IMR-90 (cell line): ENCODE measurements around the gene CRIM1. TPM values are rescaled to one million over a fixed set of nuclear protein-coding genes. Genes with fewer than 3 reads are reported as not detected.
A peak's percentile ranks its signal among the peaks of the same experiment; 100 is the strongest.

Source experiments
- ATAC-seq: fragments of 200-7000 bp; cut with Tn5 transposase; 2 replicates; pipeline ENCODE4 v1.9.1; 2020; ENCODE audit warnings: low read depth, mild to moderate bottlenecking, moderate library complexity
- BruUV-seq: library from RNA; stranded (reverse); fragments of 400-500 nt; replicated peaks from 2 replicates; lab custom pipeline; 2021; lab: Mats Ljungman, UMichigan
- CTCF ChIA-PET: fragments of 300-600 bp; formaldehyde crosslinking; extraction: SDS; loops from one replicate; lab custom pipeline; 2021; ENCODE audit warnings: antibody characterized with exemption; lab: Yijun Ruan, JAX
- POLR2A ChIA-PET: fragments of 300-600 bp; sonication (Branson Sonifier 250); formaldehyde crosslinking; loops from one replicate; lab custom pipeline; 2022; ENCODE audit warnings: antibody characterized with exemption; ENCODE audit not compliant: unreplicated experiment; lab: Charles Lee
- DNase-seq: peaks from one replicate; pipeline ENCODE4 v3.0.0; 2013
- H2AFZ ChIP-seq: replicated peaks from 2 replicates; pipeline ENCODE3; 2013; ENCODE audit warnings: low read length, mild to moderate bottlenecking; ENCODE audit not compliant: poor library complexity
- H2AK5ac ChIP-seq: 2 replicates; pipeline ENCODE4 v1.6.1; 2013; ENCODE audit warnings: low read depth, low read length, inconsistent platforms
- H2AK9ac ChIP-seq: replicated peaks from 2 replicates; pipeline ENCODE3; 2013; ENCODE audit warnings: mild to moderate bottlenecking, low read depth, low read length, moderate library complexity; ENCODE audit not compliant: poor library complexity
- H2BK120ac ChIP-seq: 2 replicates; pipeline ENCODE4 v1.6.1; 2013; ENCODE audit warnings: low read depth, low read length, inconsistent platforms
- H2BK15ac ChIP-seq: 3 replicates; pipeline ENCODE4 v1.6.1; 2013; ENCODE audit warnings: low read depth, low read length, inconsistent platforms
- H2BK20ac ChIP-seq: 2 replicates; pipeline ENCODE4 v1.6.1; 2013; ENCODE audit warnings: low read depth, mild to moderate bottlenecking, inconsistent platforms, low read length, moderate library complexity
- H2BK5ac ChIP-seq: 2 replicates; pipeline ENCODE4 v1.6.1; 2013; ENCODE audit warnings: mild to moderate bottlenecking, low read depth, low read length, inconsistent platforms; ENCODE audit not compliant: poor library complexity, severe bottlenecking
- H3K14ac ChIP-seq: replicated peaks from 2 replicates; pipeline ENCODE4 v1.6.1; 2013; ENCODE audit warnings: low read depth, low read length, inconsistent platforms
- H3K18ac ChIP-seq: 2 replicates; pipeline ENCODE4 v1.6.1; 2013; ENCODE audit warnings: low read depth, low read length, control low read depth
- H3K23ac ChIP-seq: 2 replicates; pipeline ENCODE4 v1.6.1; 2013; ENCODE audit warnings: low read depth, low read length, inconsistent platforms
- H3K27ac ChIP-seq: 2 replicates; pipeline ENCODE4 v1.5.1; 2013; ENCODE audit warnings: mild to moderate bottlenecking, control low read depth, low read length; ENCODE audit not compliant: insufficient read depth
- H3K27me3 ChIP-seq: 2 replicates; pipeline ENCODE4 v1.6.1; 2013; ENCODE audit warnings: low read length; ENCODE audit not compliant: control insufficient read depth, insufficient read depth
- H3K36me3 ChIP-seq: 2 replicates; pipeline ENCODE4 v1.6.1; 2013; ENCODE audit warnings: low read length, mixed read lengths; ENCODE audit not compliant: control insufficient read depth, insufficient read depth
- H3K4ac ChIP-seq: 2 replicates; pipeline ENCODE4 v1.6.1; 2013; ENCODE audit warnings: low read depth, low read length, inconsistent platforms
- H3K4me1 ChIP-seq: 2 replicates; pipeline ENCODE4 v1.6.1; 2013; ENCODE audit warnings: low read length, mixed read lengths; ENCODE audit not compliant: control insufficient read depth, insufficient read depth
- H3K4me2 ChIP-seq: 2 replicates; pipeline ENCODE4 v1.6.1; 2013; ENCODE audit warnings: low read depth, mild to moderate bottlenecking, control low read depth, low read length, moderate library complexity
- H3K4me3 ChIP-seq: 2 replicates; pipeline ENCODE4 v1.5.1; 2013; ENCODE audit warnings: low read depth, mild to moderate bottlenecking, control low read depth, low read length, moderate library complexity; ENCODE audit not compliant: insufficient read depth
- H3K56ac ChIP-seq: 2 replicates; pipeline ENCODE4 v1.6.1; 2013; ENCODE audit warnings: low read length, inconsistent platforms; ENCODE audit not compliant: insufficient read depth; ENCODE audit errors: extremely low read depth
- H3K79me1 ChIP-seq, 2 experiments: 2 replicates each; pipeline ENCODE4 v1.6.1; 2013; ENCODE audit warnings: low read length in 2 of 2, inconsistent platforms in 1 of 2, low read depth in 1 of 2
- H3K9ac ChIP-seq: 2 replicates; pipeline ENCODE4 v1.6.1; 2013; ENCODE audit warnings: low read depth, low read length, control low read depth
- H3K9me1 ChIP-seq: 2 replicates; pipeline ENCODE4 v1.6.1; 2013; ENCODE audit warnings: low read length, inconsistent platforms; ENCODE audit not compliant: insufficient read depth
- H3K9me3 ChIP-seq: 2 replicates; pipeline ENCODE4 v1.6.1; 2013; ENCODE audit warnings: low read length; ENCODE audit not compliant: control insufficient read depth, insufficient read depth
- H4K20me1 ChIP-seq: 2 replicates; pipeline ENCODE4 v1.6.1; 2013; ENCODE audit warnings: low read length, inconsistent platforms; ENCODE audit not compliant: insufficient read depth
- H4K5ac ChIP-seq: 2 replicates; pipeline ENCODE4 v1.6.1; 2013; ENCODE audit warnings: mild to moderate bottlenecking, low read depth, low read length, control low read depth
- H4K8ac ChIP-seq, 2 experiments: 2 replicates each; pipeline ENCODE4 v1.6.1; 2013; ENCODE audit warnings: low read depth in 2 of 2, low read length in 2 of 2, control low read depth in 1 of 2, inconsistent platforms in 1 of 2
- H4K91ac ChIP-seq: 2 replicates; pipeline ENCODE4 v1.6.1; 2013; ENCODE audit warnings: low read depth, low read length, inconsistent platforms; ENCODE audit not compliant: insufficient read depth
- BHLHE40 ChIP-seq: fragments of 150-350 bp; IDR thresholded peaks from 2 replicates; pipeline ENCODE4 v1.6.1; 2016; ENCODE audit warnings: mild to moderate bottlenecking, low read depth, low read length
- CEBPB ChIP-seq: IDR thresholded peaks from 2 replicates; pipeline ENCODE4 v1.6.1; 2012; ENCODE audit warnings: low read depth, low read length, improper control_type of control experiment
- CHD1 ChIP-seq: IDR thresholded peaks from 2 replicates; pipeline ENCODE4 v1.6.1; 2012; ENCODE audit warnings: low read depth, low read length, improper control_type of control experiment
- ELK1 ChIP-seq: fragments of 150-350 bp; IDR thresholded peaks from 2 replicates; pipeline ENCODE4 v1.6.1; 2016; ENCODE audit warnings: low read depth, mild to moderate bottlenecking, low read length, moderate library complexity, borderline replicate concordance
- FOS ChIP-seq: fragments of 150-350 bp; IDR thresholded peaks from 2 replicates; pipeline ENCODE4 v1.6.1; 2016; ENCODE audit warnings: low read depth, low read length
- MAZ ChIP-seq: IDR thresholded peaks from 2 replicates; pipeline ENCODE4 v1.6.1; 2012; ENCODE audit warnings: low read depth, mild to moderate bottlenecking, low read length, improper control_type of control experiment, moderate library complexity, borderline replicate concordance
- MXI1 ChIP-seq: IDR thresholded peaks from 2 replicates; pipeline ENCODE4 v1.6.1; 2012; ENCODE audit warnings: low read depth, mild to moderate bottlenecking, low read length, moderate library complexity, borderline replicate concordance
- NFE2L2 ChIP-seq: fragments of 150-350 bp; IDR thresholded peaks from 2 replicates; pipeline ENCODE4 v1.6.1; 2016; ENCODE audit warnings: low read depth, mild to moderate bottlenecking, low read length
- POLR2A ChIP-seq: IDR thresholded peaks from 2 replicates; pipeline ENCODE4 v1.6.1; 2012; ENCODE audit warnings: mild to moderate bottlenecking, low read depth, low read length
- RAD21 ChIP-seq: IDR thresholded peaks from 2 replicates; pipeline ENCODE4 v1.6.1; 2012; ENCODE audit warnings: low read length, improper control_type of control experiment
- RFX5 ChIP-seq: IDR thresholded peaks from 2 replicates; pipeline ENCODE4 v1.8.0; 2012; ENCODE audit warnings: low read depth, mild to moderate bottlenecking, low read length, moderate library complexity
- SMC3 ChIP-seq: fragments of 150-350 bp; IDR thresholded peaks from 2 replicates; pipeline ENCODE4 v1.6.1; 2016; ENCODE audit warnings: low read depth, mild to moderate bottlenecking, antibody characterized with exemption, low read length, moderate library complexity
- WGBS, 2 experiments: methylation state at CpG; one replicate each; pipeline versions ENCODE4 v1.1.5 to v1.1.7; 2013; ENCODE audit warnings: missing lambda C conversion rate in 2 of 2; ENCODE audit not compliant: insufficient read length in 1 of 2; ENCODE audit errors: extremely low coverage in 2 of 2; 5-methylcytosine and 5-hydroxymethylcytosine counted together
- dilution Hi-C: fragments of 300-500 bp; cut with HindIII; formaldehyde crosslinking; loops from one replicate; pipeline ENCODE4 v1.14.3; 2018; ENCODE audit warnings: low sequenced_read_pairs; ENCODE audit not compliant: unreplicated experiment
- in situ Hi-C: fragments of 300-500 bp; cut with MboI; formaldehyde crosslinking; loops from 3 replicates; pipeline ENCODE4 v1.14.3; 2019; ENCODE audit warnings: low sequenced_read_pairs, inconsistent platforms, mixed read lengths
- intact Hi-C: fragments of 100-400 bp; cut with micrococcal nuclease; formaldehyde crosslinking; loops from 2 replicates; pipeline ENCODE4 v1.10.0; 2022
- polyA plus RNA-seq, 3 experiments: library from polyadenylated mRNA; depleted of rRNA; stranded (reverse); fragments of >200 nt; gene quantifications; 2 replicates each; pipeline ENCODE4 v1.2.3, GENCODE V29; 2012; ENCODE audit warnings: low replicate concordance in 1 of 3
- total RNA-seq: library from RNA; depleted of rRNA; stranded (reverse); fragments of >200 nt; gene quantifications from 2 replicates; pipeline ENCODE4 v1.2.3, GENCODE V29; 2012
- TF ChIP-seq, protein P1 (sequence below): conservative IDR thresholded peaks from 2 replicates; pipeline ENCODE4 v1.5.1; 2012; ENCODE audit warnings: mild to moderate bottlenecking, low read depth, low read length, improper control_type of control experiment
- TF ChIP-seq, protein P2 (sequence below): fragments of 150-350 bp; IDR thresholded peaks from 2 replicates; pipeline ENCODE4 v1.6.1; 2017; ENCODE audit warnings: mild to moderate bottlenecking, antibody characterized with exemption, low read length, low read depth

CRIM1 gene
- total and polyA plus RNA-seq, 2 of the 4 experiments (the other 2 are of a cell fraction) = 285 to 490 TPM

- WGBS, 2 experiments = no CpG with 5 or more reads among the region's 3 CpGs
- no peak overlapping the region for H3K9ac ChIP-seq
- TF ChIP-seq FOS (peak; percentile 91), NFE2L2 (no peak), CEBPB (peak; percentile 73; the same call in 1 of the 2 replicates), CHD1 (no peak), MXI1 (peak; percentile 75), POLR2A (peak; percentile 28; the same call in 1 of the 2 replicates), SMC3 (no peak), BHLHE40 (peak; percentile 79), RAD21 (0 out of 2 replicates have a peak, but pooled peaks have one; percentile 8), ELK1 (no peak), MAZ (no peak), RFX5 (no peak)
- TF ChIP-seq, protein P1, sequence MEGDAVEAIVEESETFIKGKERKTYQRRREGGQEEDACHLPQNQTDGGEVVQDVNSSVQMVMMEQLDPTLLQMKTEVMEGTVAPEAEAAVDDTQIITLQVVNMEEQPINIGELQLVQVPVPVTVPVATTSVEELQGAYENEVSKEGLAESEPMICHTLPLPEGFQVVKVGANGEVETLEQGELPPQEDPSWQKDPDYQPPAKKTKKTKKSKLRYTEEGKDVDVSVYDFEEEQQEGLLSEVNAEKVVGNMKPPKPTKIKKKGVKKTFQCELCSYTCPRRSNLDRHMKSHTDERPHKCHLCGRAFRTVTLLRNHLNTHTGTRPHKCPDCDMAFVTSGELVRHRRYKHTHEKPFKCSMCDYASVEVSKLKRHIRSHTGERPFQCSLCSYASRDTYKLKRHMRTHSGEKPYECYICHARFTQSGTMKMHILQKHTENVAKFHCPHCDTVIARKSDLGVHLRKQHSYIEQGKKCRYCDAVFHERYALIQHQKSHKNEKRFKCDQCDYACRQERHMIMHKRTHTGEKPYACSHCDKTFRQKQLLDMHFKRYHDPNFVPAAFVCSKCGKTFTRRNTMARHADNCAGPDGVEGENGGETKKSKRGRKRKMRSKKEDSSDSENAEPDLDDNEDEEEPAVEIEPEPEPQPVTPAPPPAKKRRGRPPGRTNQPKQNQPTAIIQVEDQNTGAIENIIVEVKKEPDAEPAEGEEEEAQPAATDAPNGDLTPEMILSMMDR = no peak
- TF ChIP-seq, protein P2, sequence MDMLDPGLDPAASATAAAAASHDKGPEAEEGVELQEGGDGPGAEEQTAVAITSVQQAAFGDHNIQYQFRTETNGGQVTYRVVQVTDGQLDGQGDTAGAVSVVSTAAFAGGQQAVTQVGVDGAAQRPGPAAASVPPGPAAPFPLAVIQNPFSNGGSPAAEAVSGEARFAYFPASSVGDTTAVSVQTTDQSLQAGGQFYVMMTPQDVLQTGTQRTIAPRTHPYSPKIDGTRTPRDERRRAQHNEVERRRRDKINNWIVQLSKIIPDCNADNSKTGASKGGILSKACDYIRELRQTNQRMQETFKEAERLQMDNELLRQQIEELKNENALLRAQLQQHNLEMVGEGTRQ = peak; percentile 30; the same call in 1 of the 2 replicates
Observed at GRCh38 chr2:36438449-36438977, 82.9 kb downstream of the CRIM1 start.

More at GRCh38 chr2:36438449-36438977, 82.9 kb downstream of the CRIM1 start:
- Histone ChIP-seq H3K18ac (peak overlapping the region; percentile 84; the same call in 1 of the 2 replicates), H3K9me1 (peaks cover 36% of the 10 kb centered on the region), H3K4me2 (peak overlapping the region; percentile 4; the same call in 1 of the 2 replicates), H4K91ac (peak overlapping the region; percentile 46), H3K4me3 (no peak overlapping the region), H3K79me1 (peaks cover 40 to 59% of the 10 kb centered on the region in 2 experiments), H4K8ac (peak overlapping the region; percentile 5 to 73; a peak in 3 of 4 replicates), H3K27me3 (no peaks in the 10 kb centered on the region), H2AFZ (no peak overlapping the region), H2BK120ac (peak overlapping the region; percentile 59), H2BK15ac (peak overlapping the region; percentile 77; the same call in 2 of the 3 replicates), H3K56ac (no peak overlapping the region), H3K4me1 (peaks cover 22% of the 10 kb centered on the region), H3K4ac (peak overlapping the region; percentile 79), H3K36me3 (peaks cover 18% of the 10 kb centered on the region), H3K23ac (peak overlapping the region; percentile 70; the same call in 1 of the 2 replicates), H3K9me3 (no peaks in the 10 kb centered on the region), H4K5ac (no peak overlapping the region; the same call in 1 of the 2 replicates), H3K14ac (peak overlapping the region; percentile 16; the same call in 1 of the 2 replicates), H2AK9ac (no peak overlapping the region), H2BK5ac (peak overlapping the region; percentile 87), H2BK20ac (peak overlapping the region; percentile 67), H3K27ac (peak overlapping the region; percentile 67; the same call in 1 of the 2 replicates), H2AK5ac (peak overlapping the region; percentile 72; the same call in 1 of the 2 replicates), H4K20me1 (peaks cover 54% of the 10 kb centered on the region; the same call in 1 of the 2 replicates)
- no TSS peak for BruUV-seq
- ChIA-PET POLR2A (interaction anchor here (0.7 kb wide), 2 partner anchors 30 to 42 kb away, joined by 3 read pairs; no protein-coding TSS in a partner anchor), CTCF (interaction anchor here (1.4 kb wide), 1 partner anchor 16 kb away, joined by 4 read pairs; no protein-coding TSS in a partner anchor)
- ATAC-seq (peak; percentile 91), DNase-seq (peak; percentile 99)
- in situ Hi-C loops = no loop called here
- intact Hi-C loops = loop anchor here (1.0 kb wide), 2 partner anchors 48 to 80 kb away; no protein-coding TSS in a partner anchor
- dilution Hi-C loops = no loop called here
